Panc1 (cell line): ENCODE results near the gene NAA16.

ENCODE experiments used
- CTCF ChIP-seq: fragments of 450-650 bp; IDR thresholded peaks from 2 replicates; pipeline ENCODE4 v1.5.1; 2017; ENCODE audit warnings: mild to moderate bottlenecking
- POLR2AphosphoS5 ChIP-seq: IDR thresholded peaks from 2 replicates; pipeline ENCODE4 v1.6.1; 2012; ENCODE audit warnings: mild to moderate bottlenecking, low read depth, low read length, moderate library complexity
- REST ChIP-seq, 2 experiments: IDR thresholded peaks; 2 replicates each; pipeline ENCODE4 v1.6.1; 2011 to 2012; ENCODE audit warnings: low read depth in 2 of 2, control low read depth in 1 of 2, low read length in 1 of 2, mild to moderate bottlenecking in 1 of 2, moderate library complexity in 1 of 2; ENCODE audit not compliant: insufficient read depth in 1 of 2
- TCF7L2 ChIP-seq: IDR thresholded peaks from 2 replicates; pipeline ENCODE4 v1.6.1; 2011; ENCODE audit warnings: mild to moderate bottlenecking, low read depth, low read length, inconsistent platforms

GRCh38 chr13:41326661-41327060 lies 15.6 kb downstream of the NAA16 start:
- no peak for TF ChIP-seq CTCF
- no peak for TF ChIP-seq REST (IDR thresholded peaks at IDR 0.05; ENCODE audit: insufficient read depth in 1 of 2, low read depth in 2 of 2, low read length in 1 of 2)
- TF ChIP-seq POLR2AphosphoS5: no peak
- TF ChIP-seq TCF7L2: no peak
